SU-DHL-6 (cell line): ENCODE results near the gene TTL.
"Not testable (repeated sequence)": the region's sequence is repeated elsewhere in the genome, so short reads cannot be mapped to it uniquely, and the experiment has no call there.

ENCODE experiments used
- CTCF ChIP-seq: fragments of 200-600 bp; sonication (generic); IDR thresholded peaks from one replicate; pipeline ENCODE4 v1.5.1; 2017; ENCODE audit warnings: antibody characterized with exemption, mild to moderate bottlenecking, low read length, moderate library complexity; ENCODE audit not compliant: insufficient read depth, poor library complexity, severe bottlenecking
- EZH2phosphoT487 ChIP-seq: fragments of 200-600 bp; sonication (generic), shearing (Covaris generic); conservative IDR thresholded peaks from 2 replicates; pipeline ENCODE4 v1.6.1; 2018; ENCODE audit warnings: mild to moderate bottlenecking, antibody characterized with exemption, low read length, moderate library complexity, mixed read lengths

- TF ChIP-seq CTCF: peak; percentile 19
- TF ChIP-seq EZH2phosphoT487: not testable (repeated sequence)
These were observed 48.5 kb upstream of the TTL start, which contains the start of gene RGPD8 for GRCh38 chr2:112433480-112433879.
